GM12873 (cell line): ENCODE data around the gene CDH18.

Source experiments
- CTCF ChIP-seq: IDR thresholded peaks from 2 replicates; pipeline ENCODE4 v1.5.1; 2012; ENCODE audit warnings: low read depth, mild to moderate bottlenecking, moderate library complexity, low read length, control low read depth; ENCODE audit not compliant: insufficient read depth; ENCODE audit errors: missing control alignments

CDH18 gene

GRCh38 chr5:19532936-19533335 lies 455.1 kb downstream of the CDH18 start:
- no peak for TF ChIP-seq CTCF

- no peak for TF ChIP-seq CTCF
These were observed 456.5 kb downstream of the CDH18 start for GRCh38 chr5:19531374-19531952.

GRCh38 chr5:19519448-19519847 lies 468.6 kb downstream of the CDH18 start:
- no peak for TF ChIP-seq CTCF

GRCh38 chr5:19498852-19499251 lies 489.1 kb downstream of the CDH18 start:
- no peak for TF ChIP-seq CTCF

GRCh38 chr5:19497229-19497815 lies 490.7 kb downstream of the CDH18 start:
- no peak for TF ChIP-seq CTCF

GRCh38 chr5:19496056-19496455 lies 491.9 kb downstream of the CDH18 start:
- no peak for TF ChIP-seq CTCF

GRCh38 chr5:19492861-19493260 lies 495.1 kb downstream of the CDH18 start:
- no peak for TF ChIP-seq CTCF
